ENCODE measurements around the gene TRIM73.
"Not testable (repeated sequence)": the region's sequence is repeated elsewhere in the genome, so short reads cannot be mapped to it uniquely, and the experiment has no call there.

DNA sequence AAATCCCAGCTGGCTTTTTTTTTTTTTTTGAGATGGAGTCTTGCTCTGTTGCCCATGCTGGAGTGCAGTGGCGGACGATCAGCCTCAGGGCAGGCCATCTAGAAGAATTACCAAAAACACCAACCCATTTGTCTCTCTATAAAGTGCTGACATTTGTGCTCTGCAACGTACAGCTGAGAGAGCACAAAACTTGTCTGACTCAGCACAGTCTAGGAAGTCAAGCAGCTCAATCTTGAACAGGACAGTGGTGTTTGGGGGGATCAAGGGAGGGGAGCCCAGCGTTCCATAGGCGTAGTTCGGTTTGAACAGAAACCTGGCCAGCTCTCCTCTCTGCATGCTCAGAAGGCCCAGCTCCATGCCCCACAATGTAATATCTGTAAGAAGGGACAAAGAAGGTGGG lies 2.2 kb upstream of the TRIM73 start:
- TF ChIP-seq, protein P1, sequence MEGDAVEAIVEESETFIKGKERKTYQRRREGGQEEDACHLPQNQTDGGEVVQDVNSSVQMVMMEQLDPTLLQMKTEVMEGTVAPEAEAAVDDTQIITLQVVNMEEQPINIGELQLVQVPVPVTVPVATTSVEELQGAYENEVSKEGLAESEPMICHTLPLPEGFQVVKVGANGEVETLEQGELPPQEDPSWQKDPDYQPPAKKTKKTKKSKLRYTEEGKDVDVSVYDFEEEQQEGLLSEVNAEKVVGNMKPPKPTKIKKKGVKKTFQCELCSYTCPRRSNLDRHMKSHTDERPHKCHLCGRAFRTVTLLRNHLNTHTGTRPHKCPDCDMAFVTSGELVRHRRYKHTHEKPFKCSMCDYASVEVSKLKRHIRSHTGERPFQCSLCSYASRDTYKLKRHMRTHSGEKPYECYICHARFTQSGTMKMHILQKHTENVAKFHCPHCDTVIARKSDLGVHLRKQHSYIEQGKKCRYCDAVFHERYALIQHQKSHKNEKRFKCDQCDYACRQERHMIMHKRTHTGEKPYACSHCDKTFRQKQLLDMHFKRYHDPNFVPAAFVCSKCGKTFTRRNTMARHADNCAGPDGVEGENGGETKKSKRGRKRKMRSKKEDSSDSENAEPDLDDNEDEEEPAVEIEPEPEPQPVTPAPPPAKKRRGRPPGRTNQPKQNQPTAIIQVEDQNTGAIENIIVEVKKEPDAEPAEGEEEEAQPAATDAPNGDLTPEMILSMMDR (IDR thresholded peaks at IDR 0.05) = not testable (repeated sequence)
- not testable (repeated sequence) for TF ChIP-seq POLR2A (IDR thresholded peaks at IDR 0.05)
